ENCODE measurements around the gene PCNT.

The PCNT gene

GRCh38 chr21:46323710-46324389, at the start of gene PCNT, which contains the start of gene C21orf58:
TSS of gene PCNT (plus strand) at chr21:46324156. CDS start at chr21:46324229, 73 bp downstream.
TSS of gene C21orf58 (minus strand) at chr21:46323870. CDS start at chr21:46322738, 1,132 bp downstream.
- DNase-seq (ENCODE audit: low read depth in 2 of 2): peak; percentile 92 to 96

GRCh38 chr21:46274797-46275390, 49.1 kb upstream of the PCNT start:
- no peak for DNase-seq (ENCODE audit: low read depth in 2 of 2)

GRCh38 chr21:46284077-46284644, 39.8 kb upstream of the PCNT start:
- no peak for DNase-seq (ENCODE audit: low read depth in 2 of 2)

- DNase-seq (ENCODE audit: low read depth in 2 of 2): no peak
Observed at GRCh38 chr21:46284733-46285132, 39.2 kb upstream of the PCNT start.

GRCh38 chr21:46285206-46285661, 38.7 kb upstream of the PCNT start, which contains the start of gene MCM3AP:
TSS of gene MCM3AP (minus strand) at chr21:46285611. CDS start at chr21:46285286, 325 bp downstream.
- DNase-seq (ENCODE audit: low read depth in 2 of 2): no peak

GRCh38 chr21:46285761-46286647, 38.0 kb upstream of the PCNT start, which contains the start of gene YBEY:
TSS of gene YBEY (plus strand) at chr21:46286342. CDS start at chr21:46286914, 572 bp downstream.
- DNase-seq (ENCODE audit: low read depth in 2 of 2): peak; percentile 56 to 73

GRCh38 chr21:46286648-46287002, 37.3 kb upstream of the PCNT start:
- DNase-seq (ENCODE audit: low read depth in 2 of 2): no peak

GRCh38 chr21:46287541-46287940, 36.4 kb upstream of the PCNT start:
- no peak for DNase-seq (ENCODE audit: low read depth in 2 of 2)

GRCh38 chr21:46289655-46290179, 34.2 kb upstream of the PCNT start:
- no peak for DNase-seq (ENCODE audit: low read depth in 2 of 2)

- DNase-seq (ENCODE audit: low read depth in 2 of 2): no peak
Observed at GRCh38 chr21:46291561-46291960, 32.4 kb upstream of the PCNT start.

- no peak for DNase-seq (ENCODE audit: low read depth in 2 of 2)
Observed at GRCh38 chr21:46294647-46295176, 29.2 kb upstream of the PCNT start.

- no peak for DNase-seq (ENCODE audit: low read depth in 2 of 2)
Observed at GRCh38 chr21:46295177-46295770, 28.7 kb upstream of the PCNT start.

GRCh38 chr21:46295996-46296752, 27.8 kb upstream of the PCNT start:
- DNase-seq (ENCODE audit: low read depth in 2 of 2): peak in 1 of 2 donors; percentile 17

- no peak for DNase-seq (ENCODE audit: low read depth in 2 of 2)
Observed at GRCh38 chr21:46297338-46298271, 26.4 kb upstream of the PCNT start.

GRCh38 chr21:46299167-46299566, 24.8 kb upstream of the PCNT start:
- DNase-seq (ENCODE audit: low read depth in 2 of 2): no peak

GRCh38 chr21:46301759-46302158, 22.2 kb upstream of the PCNT start:
- DNase-seq (ENCODE audit: low read depth in 2 of 2): no peak

- DNase-seq (ENCODE audit: low read depth in 2 of 2): no peak
Observed at GRCh38 chr21:46304437-46304836, 19.5 kb upstream of the PCNT start.

- no peak for DNase-seq (ENCODE audit: low read depth in 2 of 2)
Observed at GRCh38 chr21:46304955-46305354, 19.0 kb upstream of the PCNT start.

GRCh38 chr21:46307625-46308024, 16.3 kb upstream of the PCNT start:
- DNase-seq (ENCODE audit: low read depth in 2 of 2): no peak

Measured in stimulated activated CD4-positive, alpha-beta T cell treated with anti-CD3 and anti-CD28 coated beads, Interleukin-1b, Interleukin-23, amount 100 ng/mL, for 1 hour (primary cell).